Activated T-cell treated with anti-CD3 and anti-CD28 coated beads for 48 hours (primary cell): ENCODE results near the gene GKAP1.
"Not testable (repeated sequence)": the region's sequence is repeated elsewhere in the genome, so short reads cannot be mapped to it uniquely, and the experiment has no call there.

Experiments used
- DNase-seq: peaks from one replicate; pipeline ENCODE4 v3.0.0-alpha.2; 2020; ENCODE audit warnings: low read depth

GKAP1 gene

DNA sequence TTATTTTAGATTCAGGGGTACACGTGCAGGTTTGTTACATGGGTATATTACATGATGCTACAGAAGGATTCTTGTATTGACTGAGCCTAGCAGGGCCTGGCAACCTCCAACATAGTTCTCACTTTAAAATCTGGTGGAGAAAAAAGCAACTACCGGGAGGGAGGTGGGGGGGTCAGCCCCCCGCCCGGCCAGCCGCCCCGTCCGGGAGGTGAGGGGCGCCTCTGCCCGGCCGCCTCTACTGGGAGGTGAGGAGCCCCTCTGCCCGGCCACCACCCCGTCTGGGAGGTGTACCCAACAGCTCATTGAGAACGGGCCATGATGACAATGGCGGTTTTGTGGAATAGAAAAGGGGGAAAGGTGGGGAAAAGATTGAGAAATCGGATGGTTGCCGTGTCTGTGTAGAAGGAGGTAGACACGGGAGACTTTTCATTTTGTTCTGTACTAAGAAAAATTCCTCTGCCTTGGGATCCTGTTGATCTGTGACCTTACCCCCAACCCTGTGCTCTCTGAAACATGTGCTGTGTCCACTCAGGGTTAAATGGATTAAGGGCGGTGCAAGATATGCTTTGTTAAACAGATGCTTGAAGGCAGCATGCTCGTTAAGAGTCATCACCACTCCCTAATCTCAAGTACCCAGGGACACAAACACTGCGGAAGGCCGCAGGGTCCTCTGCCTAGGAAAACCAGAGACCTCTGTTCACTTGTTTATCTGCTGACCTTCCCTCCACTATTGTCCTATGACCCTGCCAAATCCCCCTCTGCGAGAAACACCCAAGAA lies 88.8 kb downstream of the GKAP1 start:
- DNase-seq: not testable (repeated sequence)

DNA sequence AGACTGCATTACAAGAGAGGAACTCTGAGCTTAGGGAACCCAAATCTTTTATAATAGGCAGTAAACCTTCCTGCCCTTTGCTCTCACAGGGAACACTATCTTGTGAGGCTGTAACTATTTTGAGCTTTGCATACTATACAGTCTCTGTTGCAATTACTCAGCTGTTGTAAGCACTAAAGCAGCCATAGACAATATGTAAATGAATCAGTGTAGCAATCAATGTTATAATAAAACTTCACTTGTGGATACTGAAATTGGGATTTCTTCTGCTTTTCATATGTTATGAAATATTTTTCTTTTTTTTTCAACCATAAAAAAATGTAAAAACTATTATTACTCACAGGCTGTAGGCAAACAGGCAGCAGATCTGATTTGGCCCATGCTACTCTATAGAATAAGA lies 93.1 kb downstream of the GKAP1 start:
- DNase-seq: no peak

DNA sequence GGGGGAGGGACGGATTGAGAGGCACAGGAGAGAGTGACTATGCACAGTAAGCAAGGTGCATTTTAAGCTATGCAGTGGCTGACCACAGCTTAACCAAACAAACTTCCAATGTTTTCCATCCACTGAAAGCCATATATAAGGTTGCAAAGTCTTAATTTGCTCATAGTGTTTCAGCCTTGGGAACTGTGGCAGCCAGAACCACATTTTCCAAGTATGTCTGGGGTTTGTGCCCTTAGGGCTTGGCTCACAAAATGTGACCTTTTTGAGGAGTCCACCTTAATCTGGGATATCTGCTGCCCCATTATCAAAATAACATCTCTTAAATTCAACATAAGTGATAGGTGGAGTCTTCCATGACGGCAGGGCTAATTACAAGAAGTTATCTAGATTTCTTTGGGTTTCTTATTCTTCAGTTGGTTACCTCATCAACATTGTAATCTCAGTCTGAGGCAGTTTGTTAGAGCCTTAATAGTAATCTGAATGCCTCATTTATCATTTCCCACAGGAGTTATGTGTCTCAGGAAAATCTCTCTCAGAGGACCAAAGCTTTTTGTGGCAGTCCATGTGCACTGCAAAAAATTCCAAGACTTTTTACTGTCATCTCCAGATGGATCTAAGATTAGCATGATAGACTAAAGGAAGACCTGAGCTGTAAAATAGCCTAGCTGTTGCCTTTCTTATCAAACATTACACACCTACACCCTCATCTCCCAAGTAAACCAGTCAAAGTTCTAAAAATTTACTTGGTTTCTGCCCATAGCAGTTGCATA lies 94.7 kb downstream of the GKAP1 start:
- no peak for DNase-seq

DNA sequence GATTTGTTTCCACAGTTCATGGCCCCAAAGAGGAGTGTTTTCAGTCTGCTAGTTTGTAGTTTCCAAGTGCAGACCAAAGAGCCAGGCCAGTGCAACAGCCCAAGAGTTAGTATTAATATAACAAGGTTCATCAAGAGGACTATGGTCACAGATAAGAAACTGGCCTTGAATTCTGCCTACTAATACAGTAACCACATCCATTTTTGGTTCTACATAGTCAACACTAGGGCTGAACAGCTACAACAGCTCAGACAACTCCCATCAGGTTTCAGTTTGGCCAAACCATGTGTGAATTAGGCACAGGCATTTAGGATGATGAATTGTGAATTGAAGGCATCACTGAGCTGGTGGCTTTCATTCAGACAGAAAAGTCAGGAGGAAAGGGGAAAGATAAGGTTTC lies 96.1 kb downstream of the GKAP1 start:
- DNase-seq: no peak

GRCh38 chr9:83715794-83716193 lies 101.8 kb downstream of the GKAP1 start:
- no peak for DNase-seq

GRCh38 chr9:83715221-83715620 lies 102.3 kb downstream of the GKAP1 start:
- no peak for DNase-seq

- DNase-seq: no peak
Measured at GRCh38 chr9:83714329-83714728, 103.2 kb downstream of the GKAP1 start.

DNA sequence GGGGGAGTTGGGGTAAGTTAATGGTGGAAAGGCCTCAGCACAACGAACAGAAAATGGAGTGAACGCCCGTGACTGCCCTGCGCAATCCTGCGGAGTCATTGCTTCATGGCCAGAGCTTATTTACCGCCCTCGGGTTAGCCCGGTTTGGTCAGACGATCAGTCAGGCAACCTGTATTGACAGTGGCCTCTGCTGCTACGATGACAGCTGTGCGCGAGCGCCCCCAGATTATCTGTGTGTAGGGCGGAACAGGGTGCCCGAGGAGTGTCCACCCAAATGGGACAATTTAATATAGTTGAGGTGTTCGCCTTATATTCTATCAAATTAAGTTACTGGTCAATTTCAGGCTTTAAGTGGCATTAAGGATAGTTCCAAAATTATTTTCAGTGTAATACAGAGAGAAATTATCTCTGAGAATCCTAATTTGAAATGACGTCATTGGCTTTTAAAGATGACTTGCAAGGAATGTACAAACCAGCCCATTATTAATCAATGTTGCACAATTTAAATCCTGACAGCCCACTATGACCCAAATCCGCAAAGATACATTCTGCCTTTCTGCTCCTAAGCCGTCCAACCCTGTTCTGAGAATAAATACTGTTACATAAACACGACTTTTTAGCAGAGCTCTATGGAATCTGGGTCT lies 108.9 kb downstream of the GKAP1 start:
- DNase-seq: peak; percentile 27

DNA sequence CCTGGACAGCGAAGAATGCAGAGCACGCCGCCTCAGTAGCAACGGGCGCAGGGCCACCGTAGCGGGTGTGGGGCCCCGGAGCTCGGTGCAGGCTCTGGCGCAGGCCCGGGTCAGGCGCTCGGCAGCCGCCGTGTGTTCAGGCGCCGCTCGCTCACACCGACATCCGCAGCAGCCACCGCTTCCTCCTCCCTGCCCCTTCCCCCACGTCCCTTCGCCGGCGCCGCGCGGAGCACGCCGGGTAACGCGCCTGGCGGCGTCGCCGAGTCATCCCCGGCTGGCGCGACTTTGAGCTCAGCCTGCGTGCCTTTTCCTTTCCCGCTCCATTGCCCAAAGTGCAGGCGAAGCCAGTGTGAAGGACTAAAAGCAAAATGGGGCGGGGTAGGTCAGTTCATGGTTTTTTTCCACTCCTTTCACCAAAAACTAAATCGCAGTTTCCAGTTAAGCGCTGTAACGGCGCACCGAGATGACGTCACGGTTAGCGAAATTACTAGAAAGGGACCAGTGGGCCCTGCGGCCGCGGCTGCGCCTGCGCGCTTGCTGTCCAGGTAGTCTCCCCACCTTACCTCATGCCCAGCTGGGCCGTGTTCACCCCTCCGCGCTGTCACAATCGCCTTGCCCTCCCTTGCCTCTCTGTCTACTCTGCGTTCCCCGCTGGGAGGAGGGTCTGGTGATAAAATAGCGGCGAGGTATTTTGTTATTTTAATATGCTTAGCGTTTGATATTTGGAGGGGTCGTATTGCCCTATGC lies 109.6 kb downstream of the GKAP1 start, which contains the start of gene UBQLN1:
TSS of gene UBQLN1 (minus strand) at position 191 of the 747 bp plus-strand sequence. CDS start 279 bp downstream, outside the sequence.
- DNase-seq: peak; percentile 84

GRCh38 chr9:83707518-83707767 lies 110.1 kb downstream of the GKAP1 start:
- peak; percentile 71 for DNase-seq

GRCh38 chr9:83706676-83707517 lies 110.7 kb downstream of the GKAP1 start:
- peak; percentile 60 for DNase-seq

DNA sequence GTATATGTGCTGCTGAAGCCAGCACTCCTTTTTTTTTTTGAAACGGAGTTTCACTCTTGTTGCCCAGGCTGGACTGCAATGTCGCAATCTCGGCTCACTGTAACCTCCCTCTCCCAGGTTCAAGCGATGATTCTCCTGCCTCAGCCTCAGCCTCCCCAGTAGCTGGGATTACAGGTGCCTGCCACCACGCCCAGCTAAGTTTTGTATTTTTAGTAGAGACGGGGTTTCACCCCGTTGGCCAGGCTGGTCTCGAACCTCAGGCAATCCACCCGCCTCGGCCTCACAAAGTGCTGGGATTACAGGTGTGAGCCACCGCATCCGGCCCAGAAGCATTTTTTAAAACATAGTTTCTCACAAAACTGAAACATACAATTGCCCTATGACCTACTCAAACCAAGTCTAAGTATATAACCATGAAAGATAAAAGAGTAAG lies 112.3 kb downstream of the GKAP1 start:
- not testable (repeated sequence) for DNase-seq

DNA sequence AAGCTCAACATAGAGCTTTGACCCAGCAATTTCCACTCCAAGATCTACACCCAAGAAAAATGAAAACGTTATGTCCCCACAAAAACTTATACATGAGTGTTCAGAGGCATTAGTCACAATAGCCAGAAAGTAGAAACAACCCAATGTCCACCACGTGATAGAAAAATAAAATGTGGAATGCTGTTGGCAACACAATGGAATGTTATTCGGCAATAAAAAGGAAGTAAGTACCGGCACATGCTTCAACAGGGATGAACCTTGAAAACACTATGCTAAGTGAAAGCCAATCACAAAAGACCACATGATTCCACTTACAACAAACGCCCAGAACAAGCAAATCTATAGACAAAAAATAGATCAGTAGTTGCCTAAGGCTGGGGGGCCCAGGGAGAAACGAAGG lies 115.8 kb downstream of the GKAP1 start:
- no peak for DNase-seq

DNA sequence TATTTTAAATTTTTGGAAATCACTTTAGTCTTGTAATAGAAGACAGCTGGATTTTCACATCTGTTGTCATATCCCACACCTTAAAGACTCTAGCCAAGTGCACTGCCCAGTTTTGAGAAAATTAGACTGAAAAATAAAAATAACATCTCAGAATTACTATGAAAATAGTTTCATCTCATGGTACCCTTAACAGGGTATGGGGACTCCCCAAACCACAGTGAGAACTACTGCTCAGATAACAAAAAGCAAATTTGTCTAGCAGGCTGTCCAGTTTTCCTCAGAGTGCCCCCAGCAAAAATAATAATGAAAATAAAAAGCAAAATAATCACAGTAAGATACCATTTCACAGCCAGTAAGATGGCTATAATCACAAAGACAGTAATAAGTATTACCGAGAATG lies 116.3 kb downstream of the GKAP1 start:
- DNase-seq: no peak

DNA sequence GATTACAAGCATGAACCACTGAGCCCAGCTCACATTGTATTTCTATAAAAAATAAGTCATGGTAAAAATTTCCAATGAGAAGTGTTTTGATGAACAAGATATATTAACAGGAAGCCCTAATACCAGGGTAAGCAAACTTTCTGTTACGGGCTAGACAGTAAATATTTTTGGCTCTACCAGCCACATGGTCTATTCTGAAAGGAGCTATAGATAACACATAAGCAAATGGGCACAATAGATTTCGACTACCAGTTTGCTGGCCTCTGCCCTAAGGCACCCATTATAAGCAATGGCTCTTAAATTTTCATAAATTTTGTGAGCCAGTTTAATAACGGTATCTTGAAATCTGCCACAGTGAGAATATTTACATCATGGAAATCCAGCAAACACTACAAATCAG lies 118.0 kb downstream of the GKAP1 start:
- no peak for DNase-seq

- DNase-seq: no peak
Measured at GRCh38 chr9:83698976-83699585, 118.5 kb downstream of the GKAP1 start.

GRCh38 chr9:83691492-83691891 lies 126.1 kb downstream of the GKAP1 start:
- DNase-seq: no peak
